HG03439 (cell line): ENCODE data around the gene C22orf23.
A peak's percentile ranks its signal among the peaks of the same experiment; 100 is the strongest.

Experiments
- ATAC-seq: cut with Tn5 transposase; IDR thresholded peaks from one replicate; pipeline ENCODE4 v1.9.1; 2021; ENCODE audit warnings: mild to moderate bottlenecking, moderate library complexity; ENCODE audit not compliant: unreplicated experiment

C22orf23 gene

GRCh38 chr22:37926771-37927636 lies 26.4 kb downstream of the C22orf23 start:
- no peak for ATAC-seq

DNA sequence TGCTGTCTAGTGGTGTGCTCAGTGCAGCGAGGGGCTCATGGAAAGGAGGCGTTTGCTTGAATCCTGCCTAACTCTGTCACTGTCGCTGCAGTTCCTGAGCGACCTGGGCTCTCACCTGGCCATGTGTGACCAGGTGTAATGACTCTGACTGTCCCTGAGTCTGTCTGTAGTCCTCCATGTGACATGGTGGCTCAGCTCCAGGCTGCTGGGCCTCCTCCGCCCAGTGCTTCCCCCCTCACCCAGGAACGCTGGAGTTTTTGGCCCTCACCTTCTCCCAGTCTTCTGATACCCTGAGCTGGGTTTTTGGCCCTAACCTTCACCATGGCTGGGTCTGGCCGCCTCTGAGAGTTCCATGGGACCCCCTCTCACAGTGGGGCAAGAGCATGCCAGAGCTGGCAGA lies 27.0 kb downstream of the C22orf23 start:
- ATAC-seq: no peak

DNA sequence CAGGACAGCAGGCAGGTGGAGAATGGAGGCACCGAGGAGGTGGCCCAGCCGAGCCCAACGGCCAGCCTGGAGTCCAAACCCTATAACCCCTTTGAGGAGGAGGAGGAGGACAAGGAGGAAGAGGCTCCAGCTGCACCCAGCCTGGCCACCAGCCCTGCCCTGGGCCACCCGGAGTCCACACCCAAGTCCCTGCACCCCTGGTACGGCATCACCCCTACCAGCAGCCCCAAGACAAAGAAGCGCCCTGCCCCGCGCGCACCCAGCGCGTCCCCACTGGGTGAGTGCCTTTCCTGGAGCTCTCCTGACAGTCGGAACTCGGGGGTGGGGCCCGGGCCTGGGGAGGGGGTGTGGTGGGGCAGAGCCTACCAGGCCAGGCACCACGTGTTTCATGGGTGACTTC lies 27.6 kb downstream of the C22orf23 start:
- no peak for ATAC-seq

- ATAC-seq: no peak
Measured at GRCh38 chr22:37925330-37925729, 28.1 kb downstream of the C22orf23 start.

GRCh38 chr22:37924386-37925065 lies 28.9 kb downstream of the C22orf23 start:
- ATAC-seq: no peak

GRCh38 chr22:37923927-37924326 lies 29.5 kb downstream of the C22orf23 start:
- no peak for ATAC-seq

DNA sequence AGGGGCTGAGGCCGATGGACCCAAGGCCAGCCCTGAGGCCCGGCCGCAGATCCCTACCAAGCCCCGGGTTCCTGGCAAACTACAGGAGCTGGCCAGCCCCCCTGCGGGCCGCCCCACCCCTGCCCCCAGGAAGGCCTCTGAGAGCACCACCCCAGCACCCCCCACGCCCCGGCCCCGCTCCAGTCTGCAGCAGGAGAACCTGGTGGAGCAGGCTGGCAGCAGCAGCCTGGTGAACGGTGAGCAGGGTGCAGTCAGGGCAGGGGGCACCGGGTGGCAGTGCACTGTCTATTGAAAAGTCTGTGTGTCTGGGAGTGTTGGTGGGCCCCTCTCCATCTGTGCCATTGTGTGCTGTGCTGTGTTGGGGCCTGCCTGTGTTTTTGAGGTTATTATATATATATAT lies 31.2 kb downstream of the C22orf23 start:
- no peak for ATAC-seq

DNA sequence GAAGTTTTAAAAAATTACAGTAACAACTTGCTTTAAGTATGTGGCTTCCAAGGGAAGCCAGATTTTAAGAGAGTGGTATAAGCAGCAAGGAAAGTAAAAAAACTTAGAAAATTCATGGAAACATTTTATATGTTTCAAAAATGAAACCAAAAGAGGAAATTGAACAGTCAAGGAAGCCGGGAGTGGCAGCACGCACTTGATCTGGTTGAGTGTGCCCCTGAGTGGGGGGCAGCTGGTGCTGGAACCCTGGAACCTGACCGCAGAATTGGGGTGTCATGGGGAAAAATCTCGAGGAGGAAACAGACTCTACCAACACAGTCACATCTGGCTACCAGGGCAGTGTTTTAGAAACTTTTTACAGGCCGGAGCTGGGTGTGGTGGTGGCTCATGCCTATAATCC lies 33.3 kb downstream of the C22orf23 start:
- ATAC-seq: no peak

DNA sequence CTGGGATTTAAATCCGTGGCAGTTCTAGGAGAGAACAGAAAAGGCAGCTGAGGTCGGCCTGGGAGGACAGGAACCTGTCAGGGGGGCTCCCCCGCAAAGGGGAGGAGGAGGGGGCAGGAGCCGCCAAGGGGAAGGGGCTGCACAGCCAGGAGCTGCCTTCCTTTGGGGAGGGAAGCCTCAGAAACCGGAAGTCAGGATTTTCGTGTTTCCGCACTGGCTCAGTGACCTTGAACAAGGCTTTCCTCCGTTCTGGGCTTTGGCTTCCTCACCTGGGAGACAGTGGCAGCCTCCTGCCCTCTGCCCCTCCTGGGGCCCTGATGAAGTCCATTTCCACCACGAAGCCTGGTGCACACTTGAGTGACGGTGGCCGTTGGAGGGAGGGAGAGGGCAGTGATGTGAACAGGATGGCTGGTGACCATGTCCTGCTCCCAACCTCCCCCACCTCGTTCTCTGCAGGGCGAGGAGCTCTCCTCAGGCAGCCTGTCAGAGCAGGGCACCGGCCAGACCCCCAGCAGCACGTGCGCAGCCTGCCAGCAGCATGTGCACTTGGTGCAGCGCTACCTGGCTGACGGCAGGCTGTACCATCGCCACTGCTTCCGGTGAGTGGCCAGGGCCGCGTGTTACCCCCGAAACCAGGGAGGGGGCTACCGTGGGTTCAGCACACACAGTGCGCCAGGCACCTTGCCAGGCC lies 34.7 kb downstream of the C22orf23 start:
- no peak for ATAC-seq

- no peak for ATAC-seq
Measured at GRCh38 chr22:37917874-37918548, 35.4 kb downstream of the C22orf23 start.

DNA sequence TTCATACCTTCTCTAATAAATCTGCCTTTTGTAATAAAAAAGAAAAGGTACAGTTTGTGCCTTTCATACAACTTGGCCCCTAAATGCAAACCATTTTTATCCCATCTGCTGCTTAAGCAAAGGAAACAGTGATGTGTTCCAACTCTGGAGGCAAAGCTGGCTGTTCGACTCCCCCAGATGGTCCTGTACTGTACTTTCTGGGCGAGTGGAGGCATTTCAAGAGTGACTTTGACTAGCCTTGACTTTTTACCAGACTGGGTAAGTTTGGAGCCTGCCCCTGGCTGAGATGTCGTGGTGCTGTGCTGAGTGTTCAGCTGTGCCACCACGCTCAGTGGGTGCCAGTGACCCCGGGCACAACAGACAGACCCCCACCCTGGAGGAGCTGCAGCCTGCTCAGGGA lies 37.1 kb downstream of the C22orf23 start:
- ATAC-seq: no peak

DNA sequence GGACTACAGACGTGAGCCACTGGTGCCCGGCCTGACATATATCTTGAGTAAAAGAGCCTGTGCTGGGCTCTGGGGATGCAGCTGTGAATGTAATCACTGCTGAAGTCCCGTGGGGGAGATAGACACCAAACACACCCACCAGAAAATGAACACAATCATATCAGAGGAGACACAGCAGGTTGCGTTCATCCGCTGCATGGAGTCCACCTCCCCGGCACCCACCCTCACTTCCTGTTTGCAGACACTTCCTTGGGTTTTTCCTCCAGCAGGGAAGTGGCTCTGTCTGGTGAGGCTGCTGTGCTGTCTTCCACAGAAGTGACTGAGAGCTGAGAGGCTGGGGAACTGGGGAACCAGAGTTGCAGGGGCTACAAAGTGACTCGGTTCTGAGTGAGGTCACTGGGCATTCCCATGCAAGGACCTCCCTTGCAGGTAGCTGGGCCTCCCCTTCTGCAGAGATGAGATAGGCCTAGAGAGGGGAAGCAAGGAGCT lies 40.1 kb downstream of the C22orf23 start:
- ATAC-seq: no peak

- no peak for ATAC-seq
Measured at GRCh38 chr22:37912171-37912570, 41.2 kb downstream of the C22orf23 start.

GRCh38 chr22:37911697-37912096 lies 41.7 kb downstream of the C22orf23 start:
- ATAC-seq: no peak

DNA sequence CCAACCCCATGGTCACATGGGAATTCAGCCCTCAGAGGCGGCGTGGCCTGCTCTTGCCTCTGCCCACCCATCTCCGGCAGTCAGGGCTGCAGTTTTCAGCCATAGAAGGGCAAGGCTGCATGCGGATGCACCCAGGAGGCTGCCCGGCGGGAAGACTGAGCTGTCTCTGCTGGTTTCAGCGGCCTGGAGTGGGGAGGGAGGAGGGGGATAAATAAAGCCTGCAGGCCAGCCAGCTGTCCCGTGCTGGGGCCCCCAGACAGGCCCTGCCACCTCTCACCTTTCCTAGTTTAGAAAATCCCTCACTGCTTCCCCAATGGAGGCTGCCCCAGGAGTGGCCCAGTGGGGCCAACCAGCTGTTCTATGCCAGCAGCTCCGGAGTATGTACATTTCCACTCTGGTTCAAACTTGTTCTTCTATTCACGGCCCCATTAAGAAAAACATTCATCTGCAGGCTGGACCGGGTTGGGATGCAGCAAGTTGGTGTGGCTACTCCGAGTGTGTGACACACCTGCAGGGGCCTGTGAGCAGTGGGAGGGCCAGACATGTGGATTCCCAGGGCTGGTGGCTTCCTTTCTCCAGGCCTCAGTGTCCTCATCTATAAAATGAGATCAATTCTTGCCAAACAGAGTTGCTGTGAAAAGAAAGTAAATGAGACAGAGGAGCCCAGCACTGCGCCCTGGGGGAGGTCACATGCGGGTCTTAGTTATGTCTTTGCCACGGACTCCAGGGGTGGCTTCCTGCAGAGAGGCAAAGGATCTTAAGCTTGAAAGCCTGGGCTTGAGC lies 42.3 kb downstream of the C22orf23 start:
- no peak for ATAC-seq

DNA sequence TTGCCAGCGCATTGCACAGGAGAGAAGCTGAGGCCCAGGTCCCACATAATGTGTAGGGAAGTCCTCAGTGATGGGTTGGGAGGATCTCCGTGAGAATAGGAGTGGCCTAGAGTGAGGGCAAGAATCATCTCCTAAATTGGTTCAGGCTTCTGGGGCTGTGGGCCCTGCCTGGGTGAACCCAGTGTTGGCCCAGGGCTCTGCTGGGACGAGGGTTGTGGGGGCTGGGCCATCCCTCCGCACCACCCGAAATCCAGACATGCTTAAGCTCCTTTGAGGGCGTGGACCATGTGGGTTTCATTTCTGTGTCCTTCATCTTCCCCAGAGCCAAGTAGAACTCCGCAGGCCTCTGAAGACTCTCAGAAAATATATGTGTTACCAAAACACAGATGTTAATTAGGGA lies 43.6 kb downstream of the C22orf23 start:
- ATAC-seq: no peak

- no peak for ATAC-seq
Measured at GRCh38 chr22:37907036-37907954, 46.1 kb downstream of the C22orf23 start.

DNA sequence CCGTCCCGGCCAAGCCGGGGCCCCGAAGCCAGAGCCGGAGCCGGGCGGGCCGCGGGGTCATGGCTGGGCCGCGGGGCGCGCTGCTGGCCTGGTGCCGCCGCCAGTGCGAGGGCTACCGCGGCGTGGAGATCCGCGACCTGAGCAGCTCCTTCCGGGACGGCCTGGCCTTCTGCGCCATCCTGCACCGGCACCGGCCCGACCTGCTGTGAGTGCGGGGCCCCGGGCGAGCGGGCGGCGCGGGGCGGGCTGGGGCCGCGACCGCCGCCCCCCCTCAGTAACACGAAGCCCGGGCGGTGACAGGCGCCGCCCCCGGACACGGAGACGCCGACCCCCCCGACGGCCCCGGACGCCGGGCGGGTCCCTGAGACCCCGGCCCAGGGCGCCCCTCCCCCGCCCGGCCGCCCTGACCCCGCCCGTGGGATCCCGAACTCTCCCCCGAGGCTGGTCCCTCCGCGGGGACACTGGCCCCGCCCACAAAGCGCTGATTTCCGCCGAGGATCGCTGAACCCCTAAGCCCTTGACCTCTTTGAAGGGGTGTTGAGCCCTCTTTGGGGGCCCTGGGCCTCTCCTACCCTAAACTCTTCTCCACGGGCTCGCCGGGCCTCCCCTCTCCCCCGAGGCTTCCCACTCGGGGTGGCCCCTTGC lies 46.9 kb downstream of the C22orf23 start:
- ATAC-seq: peak; percentile 32
